Astrocyte (in vitro differentiated cells and primary cell): ENCODE data around the gene LAMA5. TPM values are rescaled to one million over a fixed set of nuclear protein-coding genes. Genes with fewer than 3 reads are reported as not detected.

Experiments used
- DNase-seq: peaks from one replicate; pipeline ENCODE4 v3.0.0-alpha.2; 2010; ENCODE audit warnings: low read depth
- FAIRE-seq: peaks from 2 replicates; lab custom pipeline; 2011; peaks lifted over from hg19 to GRCh38; lab: Jason Lieb, UNC
- H2AFZ ChIP-seq: 2 replicates; pipeline ENCODE4 v1.6.0; 2012; ENCODE audit warnings: low read depth, low read length, inconsistent platforms
- H3K27ac ChIP-seq: 2 replicates; pipeline ENCODE4 v1.5.1; 2011; ENCODE audit warnings: low read depth, low read length, inconsistent platforms
- H3K27me3 ChIP-seq: 2 replicates; pipeline ENCODE4 v1.6.0; 2011; ENCODE audit warnings: low read length, inconsistent platforms; ENCODE audit not compliant: insufficient read depth
- H3K36me3 ChIP-seq: 2 replicates; pipeline ENCODE4 v1.5.1; 2011; ENCODE audit warnings: low read length, inconsistent platforms; ENCODE audit not compliant: insufficient read depth
- H3K4me1 ChIP-seq: 2 replicates; pipeline ENCODE4 v1.5.1; 2011; ENCODE audit warnings: low read length, inconsistent platforms; ENCODE audit not compliant: insufficient read depth
- H3K4me2 ChIP-seq: 2 replicates; pipeline ENCODE4 v1.6.0; 2012; ENCODE audit warnings: low read length, inconsistent platforms
- H3K4me3 ChIP-seq: 2 replicates; pipeline ENCODE4 v1.5.1; 2011; ENCODE audit warnings: low read depth, mild to moderate bottlenecking, low read length, inconsistent platforms; ENCODE audit not compliant: insufficient read depth
- H3K79me2 ChIP-seq: 2 replicates; pipeline ENCODE4 v1.6.0; 2012; ENCODE audit warnings: mild to moderate bottlenecking, low read length, inconsistent platforms; ENCODE audit not compliant: insufficient read depth
- H3K9ac ChIP-seq: 2 replicates; pipeline ENCODE4 v1.6.0; 2012; ENCODE audit warnings: mild to moderate bottlenecking, low read length, inconsistent platforms
- H3K9me3 ChIP-seq: 2 replicates; pipeline ENCODE4 v1.5.1; 2012; ENCODE audit warnings: low read depth, mild to moderate bottlenecking, low read length, inconsistent platforms; ENCODE audit not compliant: insufficient read depth
- H4K20me1 ChIP-seq: 2 replicates; pipeline ENCODE4 v1.6.0; 2012; ENCODE audit warnings: low read length, inconsistent platforms; ENCODE audit not compliant: insufficient read depth
- H3K27ac Mint-ChIP-seq: one replicate; pipeline ENCODE4 v1.8.0; 2021; ENCODE audit warnings: mild to moderate bottlenecking, mixed read lengths; ENCODE audit not compliant: unreplicated experiment
- H3K27me3 Mint-ChIP-seq: one replicate; pipeline ENCODE4 v1.8.0; 2021; ENCODE audit warnings: low read depth, mixed read lengths; ENCODE audit not compliant: unreplicated experiment
- H3K36me3 Mint-ChIP-seq: one replicate; pipeline ENCODE4 v1.8.0; 2021; ENCODE audit warnings: low read depth, mixed read lengths; ENCODE audit not compliant: unreplicated experiment
- H3K4me1 Mint-ChIP-seq: one replicate; pipeline ENCODE4 v1.8.0; 2021; ENCODE audit warnings: low read depth, mixed read lengths; ENCODE audit not compliant: unreplicated experiment
- H3K4me3 Mint-ChIP-seq: one replicate; pipeline ENCODE4 v1.8.0; 2021; ENCODE audit warnings: mild to moderate bottlenecking, moderate library complexity, mixed read lengths; ENCODE audit not compliant: unreplicated experiment
- H3K9me3 Mint-ChIP-seq: one replicate; pipeline ENCODE4 v1.8.0; 2021; ENCODE audit warnings: mild to moderate bottlenecking, mixed read lengths; ENCODE audit not compliant: unreplicated experiment
- CTCF ChIP-seq: IDR thresholded peaks from 2 replicates; pipeline ENCODE4 v1.5.1; 2011; ENCODE audit warnings: low read depth, mild to moderate bottlenecking, inconsistent platforms, low read length, moderate library complexity; ENCODE audit not compliant: insufficient read depth
- EZH2 ChIP-seq: IDR thresholded peaks from 2 replicates; pipeline ENCODE4 v1.6.1; 2012; ENCODE audit warnings: mild to moderate bottlenecking, low read length, inconsistent platforms; ENCODE audit not compliant: insufficient read depth
- total RNA-seq: library from RNA; stranded (reverse); gene quantifications from 2 replicates; pipeline ENCODE4 v1.2.1, GENCODE V29; 2021

LAMA5 gene
- total RNA-seq, 1 donor from 2014 or later, result 350 TPM

- Mint-ChIP-seq H3K27me3 (no peaks in the 10 kb centered on the region), H3K4me3 (no peak overlapping the region), H3K9me3 (no peaks in the 10 kb centered on the region), H3K4me1 (no peaks in the 10 kb centered on the region), H3K36me3 (peaks cover 15% of the 10 kb centered on the region), H3K27ac (no peak overlapping the region)
- no peak for FAIRE-seq
- no peaks in the 10 kb centered on the region for H3K27me3 ChIP-seq
- no peaks in the 10 kb centered on the region for H3K9me3 ChIP-seq
- no peak overlapping the region for H3K4me2 ChIP-seq
- H3K4me1 ChIP-seq, result no peaks in the 10 kb centered on the region
- H3K4me3 ChIP-seq, result no peak overlapping the region
- peaks cover 7% of the 10 kb centered on the region for H4K20me1 ChIP-seq
- DNase-seq, result no peak
- no peak for TF ChIP-seq EZH2
- TF ChIP-seq CTCF, result no peak
- H3K36me3 ChIP-seq, result peaks cover 7% of the 10 kb centered on the region
- no peak overlapping the region for H3K9ac ChIP-seq
- H2AFZ ChIP-seq, result no peak overlapping the region
- no peak overlapping the region for H3K27ac ChIP-seq
- no peaks in the 10 kb centered on the region for H3K79me2 ChIP-seq
These were observed 75.7 kb downstream of the LAMA5 start for GRCh38 chr20:62291251-62292066.

GRCh38 chr20:62289898-62290297, 77.2 kb downstream of the LAMA5 start:
- no peaks in the 10 kb centered on the region for H3K27me3 Mint-ChIP-seq
- Histone ChIP-seq H3K4me1 (no peaks in the 10 kb centered on the region), H2AFZ (no peak overlapping the region), H3K27ac (no peak overlapping the region), H3K9ac (no peak overlapping the region), H3K36me3 (peaks cover 10% of the 10 kb centered on the region), H3K4me3 (no peak overlapping the region), H3K9me3 (no peaks in the 10 kb centered on the region), H3K79me2 (no peaks in the 10 kb centered on the region), H3K27me3 (no peaks in the 10 kb centered on the region), H4K20me1 (peaks cover 7% of the 10 kb centered on the region), H3K4me2 (no peak overlapping the region)
- FAIRE-seq, result no peak
- H3K4me1 Mint-ChIP-seq, result no peaks in the 10 kb centered on the region
- H3K27ac Mint-ChIP-seq, result no peak overlapping the region
- no peaks in the 10 kb centered on the region for H3K9me3 Mint-ChIP-seq
- H3K36me3 Mint-ChIP-seq, result peaks cover 13% of the 10 kb centered on the region
- no peak for TF ChIP-seq CTCF
- TF ChIP-seq EZH2, result no peak
- no peak overlapping the region for H3K4me3 Mint-ChIP-seq
- DNase-seq, result no peak

GRCh38 chr20:62289131-62289530, 78.0 kb downstream of the LAMA5 start:
- Histone ChIP-seq H2AFZ (no peak overlapping the region), H3K79me2 (no peaks in the 10 kb centered on the region), H3K36me3 (peaks cover 10% of the 10 kb centered on the region), H3K9me3 (no peaks in the 10 kb centered on the region), H3K27ac (no peak overlapping the region), H3K4me1 (no peaks in the 10 kb centered on the region), H4K20me1 (peaks cover 7% of the 10 kb centered on the region), H3K27me3 (no peaks in the 10 kb centered on the region), H3K4me2 (no peak overlapping the region), H3K9ac (no peak overlapping the region), H3K4me3 (no peak overlapping the region)
- no peak overlapping the region for H3K27ac Mint-ChIP-seq
- FAIRE-seq (no peak), DNase-seq (no peak)
- no peaks in the 10 kb centered on the region for H3K9me3 Mint-ChIP-seq
- H3K36me3 Mint-ChIP-seq, result peaks cover 13% of the 10 kb centered on the region
- TF ChIP-seq EZH2 (no peak), CTCF (no peak)
- no peaks in the 10 kb centered on the region for H3K27me3 Mint-ChIP-seq
- H3K4me3 Mint-ChIP-seq, result no peak overlapping the region
- H3K4me1 Mint-ChIP-seq, result no peaks in the 10 kb centered on the region
